ENCODE data around the gene SUV39H1. TPM values are rescaled to one million over a fixed set of nuclear protein-coding genes. Genes with fewer than 3 reads are reported as not detected.

SUV39H1 gene
- polyA plus RNA-seq, 1 of the 3 experiments (the other 2 are of a cell fraction): 8.5 TPM

DNA sequence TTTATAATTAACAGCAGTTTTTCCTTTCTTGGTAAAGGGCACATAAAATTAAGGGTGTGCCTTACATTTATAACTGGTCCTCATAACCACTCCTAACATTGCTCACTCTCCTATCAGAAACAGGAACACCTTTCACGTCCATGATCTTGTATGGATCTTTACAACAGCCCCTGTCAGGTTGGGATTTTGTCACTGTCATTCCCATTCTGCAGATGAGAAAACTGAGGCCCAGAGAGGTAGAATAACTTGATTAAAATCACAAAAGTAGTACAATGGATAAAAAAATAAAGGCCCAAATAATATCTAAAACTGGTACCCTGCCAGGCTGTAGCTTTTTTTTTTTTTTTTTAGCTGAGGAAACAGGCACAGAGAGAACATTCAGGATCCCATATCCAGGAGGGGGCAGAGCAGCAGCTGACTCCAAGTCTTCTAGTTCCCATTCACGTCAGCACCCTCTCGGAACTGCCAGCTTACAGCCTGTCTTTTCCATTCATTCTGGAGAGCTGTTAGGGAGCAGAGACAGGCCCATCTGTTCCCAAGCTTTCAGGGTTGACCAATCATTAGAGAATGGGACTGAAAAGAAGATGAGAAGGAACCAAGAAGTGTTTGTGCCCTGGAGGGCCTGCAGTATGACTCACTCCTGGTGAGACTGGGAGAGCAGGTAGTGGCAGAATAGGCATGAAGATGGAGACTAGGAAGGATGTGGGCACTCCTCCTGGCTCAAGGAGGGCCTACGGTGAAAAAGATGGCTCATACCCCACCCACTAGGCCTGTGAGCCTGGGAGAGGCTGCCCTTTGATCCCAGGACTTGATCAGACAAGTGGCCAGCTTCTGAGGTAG lies 7.3 kb downstream of the SUV39H1 start:
- Histone ChIP-seq H3K4me2 (no peak overlapping the region), H3K79me2 (ENCODE audit: insufficient read depth) (peaks cover 5% of the 10 kb centered on the region; the same call in 1 of the 2 replicates), H3K36me3 (replicated peaks in 1 of 2; ENCODE audit: control insufficient read depth in 1 of 2, insufficient read depth in 2 of 2, low read length in 1 of 2) (peaks cover 0 to 7% of the 10 kb centered on the region in 2 experiments), H2AFZ (ENCODE audit: low read depth) (no peak overlapping the region), H3K4me3 (ENCODE audit: low read depth in 2 of 2, low read length in 1 of 2) (no peak overlapping the region), H3K27ac (ENCODE audit: low read depth in 2 of 2, low read length in 1 of 2) (no peak overlapping the region), H3K9me3 (no peaks in the 10 kb centered on the region), H3K9me2 (no peaks in the 10 kb centered on the region), H3K4me1 (ENCODE audit: control insufficient read depth in 1 of 2, insufficient read depth in 2 of 2, low read depth in 1 of 2, low read length in 1 of 2) (no peaks in the 10 kb centered on the region), H3F3A (replicated peaks; ENCODE audit: insufficient read depth) (no peaks in the 10 kb centered on the region), H4K20me1 (ENCODE audit: insufficient read depth) (no peaks in the 10 kb centered on the region), H3K9ac (no peak overlapping the region), H3K27me3 (ENCODE audit: insufficient read depth) (no peaks in the 10 kb centered on the region; the same call in 1 of the 2 replicates)
- no peak for TF ChIP-seq GABPA (IDR thresholded peaks at IDR 0.05; ENCODE audit: low read depth)
- no peak for TF ChIP-seq ELF1 (IDR thresholded peaks at IDR 0.05)
- TF ChIP-seq RAD21 (IDR thresholded peaks at IDR 0.05; ENCODE audit: low read length): no peak
- no peak for TF ChIP-seq SMC3 (IDR thresholded peaks at IDR 0.05; ENCODE audit: low read depth, low read length)
- TF ChIP-seq, protein P1, sequence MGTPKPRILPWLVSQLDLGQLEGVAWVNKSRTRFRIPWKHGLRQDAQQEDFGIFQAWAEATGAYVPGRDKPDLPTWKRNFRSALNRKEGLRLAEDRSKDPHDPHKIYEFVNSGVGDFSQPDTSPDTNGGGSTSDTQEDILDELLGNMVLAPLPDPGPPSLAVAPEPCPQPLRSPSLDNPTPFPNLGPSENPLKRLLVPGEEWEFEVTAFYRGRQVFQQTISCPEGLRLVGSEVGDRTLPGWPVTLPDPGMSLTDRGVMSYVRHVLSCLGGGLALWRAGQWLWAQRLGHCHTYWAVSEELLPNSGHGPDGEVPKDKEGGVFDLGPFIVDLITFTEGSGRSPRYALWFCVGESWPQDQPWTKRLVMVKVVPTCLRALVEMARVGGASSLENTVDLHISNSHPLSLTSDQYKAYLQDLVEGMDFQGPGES (IDR thresholded peaks at IDR 0.05; ENCODE audit: low read depth, low read length): no peak
- no peak for TF ChIP-seq GATA2 (CRISPR knock-in tag; IDR thresholded peaks at IDR 0.05)
- TF ChIP-seq, protein P2, sequence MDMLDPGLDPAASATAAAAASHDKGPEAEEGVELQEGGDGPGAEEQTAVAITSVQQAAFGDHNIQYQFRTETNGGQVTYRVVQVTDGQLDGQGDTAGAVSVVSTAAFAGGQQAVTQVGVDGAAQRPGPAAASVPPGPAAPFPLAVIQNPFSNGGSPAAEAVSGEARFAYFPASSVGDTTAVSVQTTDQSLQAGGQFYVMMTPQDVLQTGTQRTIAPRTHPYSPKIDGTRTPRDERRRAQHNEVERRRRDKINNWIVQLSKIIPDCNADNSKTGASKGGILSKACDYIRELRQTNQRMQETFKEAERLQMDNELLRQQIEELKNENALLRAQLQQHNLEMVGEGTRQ (IDR thresholded peaks at IDR 0.05; ENCODE audit: borderline replicate concordance, low read depth, low read length): no peak
- no peak for TF ChIP-seq EZH2phosphoT487 (IDR thresholded peaks at IDR 0.05; ENCODE audit: borderline replicate concordance, low read depth)
- 33% methylated on average over 4 of the region's 4 CpGs for WGBS (ENCODE audit: low lambda C conversion rate)
- DNase-seq: no peak
- CTCF ChIA-PET: interaction anchor here (0.7 kb wide), 1 partner anchor 73 kb away, joined by 3 read pairs; no protein-coding TSS in a partner anchor
- POLR2A ChIA-PET: no interaction called here

DNA sequence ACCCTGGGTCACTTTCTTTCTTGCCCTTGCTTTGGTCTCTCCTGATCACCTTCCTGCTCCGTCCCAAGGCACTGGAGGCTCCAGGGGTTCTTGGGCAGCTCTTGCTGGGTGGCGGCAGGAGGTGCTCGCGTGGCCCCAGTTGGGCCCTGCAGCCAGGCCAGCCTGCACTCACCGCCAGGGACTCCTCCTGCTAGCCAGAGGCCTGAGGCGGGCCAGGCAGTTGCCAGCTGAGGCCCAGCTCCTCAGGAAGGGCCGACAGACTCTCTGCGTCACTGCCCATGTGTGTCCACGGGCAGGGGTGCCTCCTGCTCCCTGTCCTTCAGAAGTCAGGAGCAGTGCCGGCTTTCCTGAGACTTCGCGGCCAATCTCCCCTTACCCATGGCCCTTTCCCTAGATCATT lies 9.3 kb downstream of the SUV39H1 start:
- Histone ChIP-seq H3K79me2 (ENCODE audit: insufficient read depth) (peaks cover 3% of the 10 kb centered on the region; the same call in 1 of the 2 replicates), H2AFZ (ENCODE audit: low read depth) (no peak overlapping the region), H3K4me1 (ENCODE audit: control insufficient read depth in 1 of 2, insufficient read depth in 2 of 2, low read depth in 1 of 2, low read length in 1 of 2) (no peaks in the 10 kb centered on the region), H3K36me3 (replicated peaks in 1 of 2; ENCODE audit: control insufficient read depth in 1 of 2, insufficient read depth in 2 of 2, low read length in 1 of 2) (peaks cover 0 to 4% of the 10 kb centered on the region in 2 experiments), H3K9me2 (no peaks in the 10 kb centered on the region), H3K4me3 (ENCODE audit: low read depth in 2 of 2, low read length in 1 of 2) (no peak overlapping the region), H3K9me3 (no peaks in the 10 kb centered on the region), H3F3A (replicated peaks; ENCODE audit: insufficient read depth) (no peaks in the 10 kb centered on the region), H3K4me2 (no peak overlapping the region), H3K27ac (ENCODE audit: low read depth in 2 of 2, low read length in 1 of 2) (no peak overlapping the region), H4K20me1 (ENCODE audit: insufficient read depth) (no peaks in the 10 kb centered on the region), H3K27me3 (ENCODE audit: insufficient read depth) (no peaks in the 10 kb centered on the region; the same call in 1 of the 2 replicates), H3K9ac (no peak overlapping the region)
- 82% methylated on average over 6 of the region's 12 CpGs for WGBS (ENCODE audit: low lambda C conversion rate)
- POLR2A ChIA-PET: no interaction called here
- CTCF ChIA-PET: no interaction called here
- DNase-seq: no peak
- TF ChIP-seq, protein P3, sequence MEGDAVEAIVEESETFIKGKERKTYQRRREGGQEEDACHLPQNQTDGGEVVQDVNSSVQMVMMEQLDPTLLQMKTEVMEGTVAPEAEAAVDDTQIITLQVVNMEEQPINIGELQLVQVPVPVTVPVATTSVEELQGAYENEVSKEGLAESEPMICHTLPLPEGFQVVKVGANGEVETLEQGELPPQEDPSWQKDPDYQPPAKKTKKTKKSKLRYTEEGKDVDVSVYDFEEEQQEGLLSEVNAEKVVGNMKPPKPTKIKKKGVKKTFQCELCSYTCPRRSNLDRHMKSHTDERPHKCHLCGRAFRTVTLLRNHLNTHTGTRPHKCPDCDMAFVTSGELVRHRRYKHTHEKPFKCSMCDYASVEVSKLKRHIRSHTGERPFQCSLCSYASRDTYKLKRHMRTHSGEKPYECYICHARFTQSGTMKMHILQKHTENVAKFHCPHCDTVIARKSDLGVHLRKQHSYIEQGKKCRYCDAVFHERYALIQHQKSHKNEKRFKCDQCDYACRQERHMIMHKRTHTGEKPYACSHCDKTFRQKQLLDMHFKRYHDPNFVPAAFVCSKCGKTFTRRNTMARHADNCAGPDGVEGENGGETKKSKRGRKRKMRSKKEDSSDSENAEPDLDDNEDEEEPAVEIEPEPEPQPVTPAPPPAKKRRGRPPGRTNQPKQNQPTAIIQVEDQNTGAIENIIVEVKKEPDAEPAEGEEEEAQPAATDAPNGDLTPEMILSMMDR (IDR thresholded peaks at IDR 0.05): no peak
- no peak for TF ChIP-seq SMC3 (IDR thresholded peaks at IDR 0.05; ENCODE audit: low read depth, low read length)
- no peak for TF ChIP-seq TEAD4 (IDR thresholded peaks at IDR 0.05; ENCODE audit: borderline replicate concordance, insufficient read depth)
- TF ChIP-seq, protein P4, sequence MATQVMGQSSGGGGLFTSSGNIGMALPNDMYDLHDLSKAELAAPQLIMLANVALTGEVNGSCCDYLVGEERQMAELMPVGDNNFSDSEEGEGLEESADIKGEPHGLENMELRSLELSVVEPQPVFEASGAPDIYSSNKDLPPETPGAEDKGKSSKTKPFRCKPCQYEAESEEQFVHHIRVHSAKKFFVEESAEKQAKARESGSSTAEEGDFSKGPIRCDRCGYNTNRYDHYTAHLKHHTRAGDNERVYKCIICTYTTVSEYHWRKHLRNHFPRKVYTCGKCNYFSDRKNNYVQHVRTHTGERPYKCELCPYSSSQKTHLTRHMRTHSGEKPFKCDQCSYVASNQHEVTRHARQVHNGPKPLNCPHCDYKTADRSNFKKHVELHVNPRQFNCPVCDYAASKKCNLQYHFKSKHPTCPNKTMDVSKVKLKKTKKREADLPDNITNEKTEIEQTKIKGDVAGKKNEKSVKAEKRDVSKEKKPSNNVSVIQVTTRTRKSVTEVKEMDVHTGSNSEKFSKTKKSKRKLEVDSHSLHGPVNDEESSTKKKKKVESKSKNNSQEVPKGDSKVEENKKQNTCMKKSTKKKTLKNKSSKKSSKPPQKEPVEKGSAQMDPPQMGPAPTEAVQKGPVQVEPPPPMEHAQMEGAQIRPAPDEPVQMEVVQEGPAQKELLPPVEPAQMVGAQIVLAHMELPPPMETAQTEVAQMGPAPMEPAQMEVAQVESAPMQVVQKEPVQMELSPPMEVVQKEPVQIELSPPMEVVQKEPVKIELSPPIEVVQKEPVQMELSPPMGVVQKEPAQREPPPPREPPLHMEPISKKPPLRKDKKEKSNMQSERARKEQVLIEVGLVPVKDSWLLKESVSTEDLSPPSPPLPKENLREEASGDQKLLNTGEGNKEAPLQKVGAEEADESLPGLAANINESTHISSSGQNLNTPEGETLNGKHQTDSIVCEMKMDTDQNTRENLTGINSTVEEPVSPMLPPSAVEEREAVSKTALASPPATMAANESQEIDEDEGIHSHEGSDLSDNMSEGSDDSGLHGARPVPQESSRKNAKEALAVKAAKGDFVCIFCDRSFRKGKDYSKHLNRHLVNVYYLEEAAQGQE (IDR thresholded peaks at IDR 0.05; ENCODE audit: low read depth, low read length): no peak
- no peak for TF ChIP-seq MXI1 (IDR thresholded peaks at IDR 0.05; ENCODE audit: low read depth, low read length)
- TF ChIP-seq JUND (IDR thresholded peaks at IDR 0.05): no peak
- no peak for TF ChIP-seq NFIC (IDR thresholded peaks at IDR 0.05; ENCODE audit: borderline replicate concordance)
- TF ChIP-seq, protein P5, sequence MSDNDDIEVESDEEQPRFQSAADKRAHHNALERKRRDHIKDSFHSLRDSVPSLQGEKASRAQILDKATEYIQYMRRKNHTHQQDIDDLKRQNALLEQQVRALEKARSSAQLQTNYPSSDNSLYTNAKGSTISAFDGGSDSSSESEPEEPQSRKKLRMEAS (IDR thresholded peaks at IDR 0.05; ENCODE audit: low read depth): no peak
- TF ChIP-seq, protein P2 (IDR thresholded peaks at IDR 0.05; ENCODE audit: borderline replicate concordance, low read depth, low read length): no peak
- TF ChIP-seq YY1 (IDR thresholded peaks at IDR 0.05; ENCODE audit: low read depth): no peak

Data from SK-N-SH (cell line).